Panc1 (cell line): ENCODE measurements around the gene EIF2A.
A peak's percentile ranks its signal among the peaks of the same experiment; 100 is the strongest.

ENCODE experiments used
- POLR2AphosphoS5 ChIP-seq: IDR thresholded peaks from 2 replicates; pipeline ENCODE4 v1.6.1; 2012; ENCODE audit warnings: mild to moderate bottlenecking, low read depth, low read length, moderate library complexity
- SIN3A ChIP-seq: IDR thresholded peaks from 2 replicates; pipeline ENCODE4 v1.6.1; 2012; ENCODE audit warnings: low read depth, mild to moderate bottlenecking, low read length, moderate library complexity, borderline replicate concordance; ENCODE audit not compliant: insufficient read depth
- TCF7L2 ChIP-seq: IDR thresholded peaks from 2 replicates; pipeline ENCODE4 v1.6.1; 2011; ENCODE audit warnings: mild to moderate bottlenecking, low read depth, low read length, inconsistent platforms
- TF ChIP-seq, protein P1 (sequence below): fragments of 450-650 bp; IDR thresholded peaks from 2 replicates; pipeline ENCODE4 v1.5.1; 2017; ENCODE audit warnings: mild to moderate bottlenecking

DNA sequence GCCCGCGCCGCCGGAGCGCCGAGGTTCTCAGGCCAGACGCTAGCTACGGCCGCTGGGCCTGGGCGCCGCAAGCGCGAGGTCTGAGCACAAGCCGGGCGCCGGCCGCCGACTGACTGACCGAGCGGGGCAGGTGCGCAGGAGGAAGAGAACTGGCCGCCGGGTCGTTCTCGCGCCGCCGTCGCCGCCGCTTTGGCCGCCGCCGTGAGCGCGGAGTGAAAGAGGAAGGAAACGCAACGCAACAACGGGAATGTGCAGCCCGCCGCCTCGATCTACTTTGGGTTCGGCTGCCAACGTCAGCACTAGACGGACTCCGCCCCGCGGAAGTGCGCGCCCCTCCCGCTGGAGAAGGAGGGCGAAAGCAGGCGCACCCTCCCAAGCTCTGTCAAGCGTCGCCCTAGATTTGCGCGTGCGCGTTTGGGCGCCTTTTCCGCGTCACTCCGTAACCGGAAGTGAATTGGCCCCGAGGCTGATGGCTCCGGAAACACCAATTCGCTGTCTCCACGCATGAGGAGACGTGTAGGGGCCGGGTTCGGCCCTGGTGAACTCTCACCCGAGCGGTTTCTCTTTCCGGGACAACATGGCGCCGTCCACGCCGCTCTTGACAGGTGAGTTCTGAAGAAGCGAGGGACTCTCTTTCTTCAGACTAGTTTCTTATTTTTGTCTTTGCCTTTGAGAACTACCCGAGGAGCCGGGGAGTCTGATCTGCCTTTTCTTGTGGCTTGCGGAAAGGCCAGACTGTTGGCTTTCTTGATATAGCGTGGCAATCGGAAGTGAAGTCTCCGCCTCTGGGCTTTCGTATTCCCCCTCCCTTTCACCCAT lies at the start of gene EIF2A, which contains the start of gene SERP1:
- TF ChIP-seq, protein P1, sequence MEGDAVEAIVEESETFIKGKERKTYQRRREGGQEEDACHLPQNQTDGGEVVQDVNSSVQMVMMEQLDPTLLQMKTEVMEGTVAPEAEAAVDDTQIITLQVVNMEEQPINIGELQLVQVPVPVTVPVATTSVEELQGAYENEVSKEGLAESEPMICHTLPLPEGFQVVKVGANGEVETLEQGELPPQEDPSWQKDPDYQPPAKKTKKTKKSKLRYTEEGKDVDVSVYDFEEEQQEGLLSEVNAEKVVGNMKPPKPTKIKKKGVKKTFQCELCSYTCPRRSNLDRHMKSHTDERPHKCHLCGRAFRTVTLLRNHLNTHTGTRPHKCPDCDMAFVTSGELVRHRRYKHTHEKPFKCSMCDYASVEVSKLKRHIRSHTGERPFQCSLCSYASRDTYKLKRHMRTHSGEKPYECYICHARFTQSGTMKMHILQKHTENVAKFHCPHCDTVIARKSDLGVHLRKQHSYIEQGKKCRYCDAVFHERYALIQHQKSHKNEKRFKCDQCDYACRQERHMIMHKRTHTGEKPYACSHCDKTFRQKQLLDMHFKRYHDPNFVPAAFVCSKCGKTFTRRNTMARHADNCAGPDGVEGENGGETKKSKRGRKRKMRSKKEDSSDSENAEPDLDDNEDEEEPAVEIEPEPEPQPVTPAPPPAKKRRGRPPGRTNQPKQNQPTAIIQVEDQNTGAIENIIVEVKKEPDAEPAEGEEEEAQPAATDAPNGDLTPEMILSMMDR = no peak
- TF ChIP-seq POLR2AphosphoS5 = peak; percentile 94
- TF ChIP-seq SIN3A = peak; percentile 58; the same call in 1 of the 2 replicates
- TF ChIP-seq TCF7L2 = peak; percentile 78; the same call in 1 of the 2 replicates
